SK-N-SH (cell line): ENCODE data around the gene TMEFF1. TPM values are rescaled to one million over a fixed set of nuclear protein-coding genes. Genes with fewer than 3 reads are reported as not detected.

Experiments
- CTCF ChIA-PET: fragments of 300-600, 350-600 bp; formaldehyde crosslinking; extraction: SDS; loops from one replicate; lab custom pipeline; 2021; lab: Yijun Ruan, JAX
- POLR2A ChIA-PET: fragments of 350-600 bp; sonication (Branson Sonifier 250); formaldehyde crosslinking; extraction: SDS; loops from one replicate; lab custom pipeline; 2020; ENCODE audit warnings: antibody characterized with exemption, inconsistent platforms; lab: Yijun Ruan, JAX
- DNase-seq: peaks from one replicate; pipeline ENCODE4 v3.0.0; 2012
- H2AFZ ChIP-seq: fragments of 200-600 bp; sonication (generic); 2 replicates; pipeline ENCODE4 v1.8.1; 2016; ENCODE audit warnings: antibody characterized with exemption, mild to moderate bottlenecking, low read depth
- H3F3A ChIP-seq: fragments of 200-600 bp; sonication (generic); replicated peaks from 2 replicates; pipeline ENCODE3; 2016; ENCODE audit warnings: antibody characterized with exemption, mild to moderate bottlenecking; ENCODE audit not compliant: insufficient read depth
- H3K27ac ChIP-seq, 2 experiments: fragments of 200-500 bp in 1 of 2; fragments of 200-600 bp in 1 of 2; sonication (Bioruptor generic) in 1 of 2; sonication (generic), shearing (Covaris generic) in 1 of 2; 2 replicates each; pipeline versions ENCODE4 v1.5.1 to v1.6.1; 2014 to 2016; ENCODE audit warnings: low read depth in 2 of 2, inconsistent platforms in 1 of 2, low read length in 1 of 2, mild to moderate bottlenecking in 1 of 2, mixed read lengths in 1 of 2
- H3K27me3 ChIP-seq: fragments of 200-600 bp; sonication (generic), shearing (Covaris generic); 2 replicates; pipeline ENCODE4 v1.6.1; 2016; ENCODE audit warnings: mixed run types; ENCODE audit not compliant: insufficient read depth
- H3K36me3 ChIP-seq, 2 experiments: fragments of 200-500 bp in 1 of 2; fragments of 200-600 bp in 1 of 2; sonication (Bioruptor generic) in 1 of 2; sonication (generic) in 1 of 2; replicated peaks in 1 of 2; 2 replicates each; pipeline versions ENCODE3 to v1.5.1; 2014 to 2016; ENCODE audit warnings: low read length in 1 of 2, mild to moderate bottlenecking in 1 of 2; ENCODE audit not compliant: insufficient read depth in 2 of 2, control insufficient read depth in 1 of 2
- H3K4me1 ChIP-seq, 2 experiments: fragments of 200-500 bp in 1 of 2; fragments of 200-600 bp in 1 of 2; sonication (Bioruptor generic) in 1 of 2; sonication (generic), shearing (Covaris generic) in 1 of 2; 2 replicates each; pipeline versions ENCODE4 v1.5.1 to v1.6.1; 2014 to 2016; ENCODE audit warnings: low read depth in 1 of 2, low read length in 1 of 2, mixed run types in 1 of 2; ENCODE audit not compliant: insufficient read depth in 2 of 2, control insufficient read depth in 1 of 2
- H3K4me2 ChIP-seq: fragments of 200-600 bp; sonication (generic), shearing (Covaris generic); 2 replicates; pipeline ENCODE4 v1.6.1; 2017; ENCODE audit warnings: mixed run types
- H3K4me3 ChIP-seq, 2 experiments: fragments of 200-500 bp in 1 of 2; fragments of 200-600 bp in 1 of 2; sonication (Bioruptor generic) in 1 of 2; sonication (generic), shearing (Covaris generic) in 1 of 2; 2 replicates each; pipeline versions ENCODE4 v1.5.1 to v1.8.1; 2014 to 2016; ENCODE audit warnings: low read depth in 2 of 2, inconsistent platforms in 1 of 2, low read length in 1 of 2, mild to moderate bottlenecking in 1 of 2, mixed read lengths in 1 of 2, moderate library complexity in 1 of 2
- H3K79me2 ChIP-seq: fragments of 200-600 bp; sonication (generic); 2 replicates; pipeline ENCODE4 v1.8.1; 2017; ENCODE audit warnings: mild to moderate bottlenecking; ENCODE audit not compliant: insufficient read depth
- H3K9ac ChIP-seq: fragments of 200-600 bp; sonication (generic); 2 replicates; pipeline ENCODE4 v1.6.1; 2017; ENCODE audit warnings: mixed run types
- H3K9me2 ChIP-seq: fragments of 200-600 bp; sonication (generic); 2 replicates; pipeline ENCODE4 v1.6.1; 2017; ENCODE audit warnings: mixed run types
- H3K9me3 ChIP-seq: fragments of 200-600 bp; sonication (generic); 2 replicates; pipeline ENCODE4 v1.6.1; 2017; ENCODE audit warnings: mixed run types, mild to moderate bottlenecking, moderate library complexity
- H4K20me1 ChIP-seq: fragments of 200-600 bp; sonication (generic); 2 replicates; pipeline ENCODE4 v1.6.1; 2017; ENCODE audit warnings: mild to moderate bottlenecking, mixed run types; ENCODE audit not compliant: insufficient read depth
- CHD2 ChIP-seq: fragments of 150-350 bp; IDR thresholded peaks from 2 replicates; pipeline ENCODE4 v1.6.1; 2018; ENCODE audit warnings: low read length; ENCODE audit not compliant: partially characterized antibody
- ELF1 ChIP-seq: IDR thresholded peaks from 2 replicates; pipeline ENCODE4 v1.4.0; 2012
- EP300 ChIP-seq, 2 experiments: IDR thresholded peaks; 2 replicates each; pipeline versions ENCODE4 v1.4.0 to v1.6.1; 2012; ENCODE audit warnings: borderline replicate concordance in 1 of 2, low read depth in 1 of 2, low read length in 1 of 2
- FOSL2 ChIP-seq: IDR thresholded peaks from 2 replicates; pipeline ENCODE4 v1.4.0; 2012; ENCODE audit warnings: low read depth, mild to moderate bottlenecking, moderate library complexity, borderline replicate concordance
- MEF2A ChIP-seq: IDR thresholded peaks from 2 replicates; pipeline ENCODE4 v1.4.0; 2012; ENCODE audit warnings: low read depth, borderline replicate concordance
- NFIC ChIP-seq: IDR thresholded peaks from 2 replicates; pipeline ENCODE4 v1.4.0; 2012; ENCODE audit warnings: borderline replicate concordance
- SIN3A ChIP-seq: IDR thresholded peaks from 2 replicates; pipeline ENCODE4 v1.6.1; 2012; ENCODE audit warnings: low read depth, mild to moderate bottlenecking, low read length, moderate library complexity, borderline replicate concordance
- TEAD4 ChIP-seq: IDR thresholded peaks from 2 replicates; pipeline ENCODE4 v1.4.0; 2012; ENCODE audit warnings: mild to moderate bottlenecking, borderline replicate concordance; ENCODE audit not compliant: insufficient read depth
- WGBS: methylation state at CpG from one replicate; pipeline ENCODE4 v1.1.6; 2017; ENCODE audit warnings: low lambda C conversion rate; 5-methylcytosine and 5-hydroxymethylcytosine counted together
- polyA plus RNA-seq, 3 experiments: library from polyadenylated mRNA; depleted of rRNA; stranded (reverse); fragments of >200 nt; gene quantifications; 2 replicates each; pipeline ENCODE4 v1.2.3, GENCODE V29; 2012
- TF ChIP-seq, protein P1 (sequence below): IDR thresholded peaks from 2 replicates; pipeline ENCODE4 v1.6.1; 2012; ENCODE audit warnings: mild to moderate bottlenecking, low read depth, low read length, moderate library complexity
- TF ChIP-seq, protein P2 (sequence below): fragments of 150-350 bp; IDR thresholded peaks from 2 replicates; pipeline ENCODE4 v1.6.1; 2016; ENCODE audit warnings: mild to moderate bottlenecking, low read depth, low read length
- TF ChIP-seq, protein P3 (sequence below): fragments of 200-600 bp; sonication (generic); IDR thresholded peaks from 2 replicates; pipeline ENCODE4 v1.6.1; 2017; ENCODE audit warnings: antibody characterized with exemption, mild to moderate bottlenecking, moderate library complexity
- TF ChIP-seq, protein P4 (sequence below): IDR thresholded peaks from 2 replicates; pipeline ENCODE4 v1.4.0; 2012; ENCODE audit warnings: low read depth
- TF ChIP-seq, protein P5 (sequence below): IDR thresholded peaks from 2 replicates; pipeline ENCODE4; 2012
- TF ChIP-seq, protein P6 (sequence below): IDR thresholded peaks from 2 replicates; pipeline ENCODE4 v1.4.0; 2012; ENCODE audit warnings: low read depth, borderline replicate concordance

Gene TMEFF1
- polyA plus RNA-seq, 1 of the 3 experiments (the other 2 are of a cell fraction) = 2.5 TPM

DNA sequence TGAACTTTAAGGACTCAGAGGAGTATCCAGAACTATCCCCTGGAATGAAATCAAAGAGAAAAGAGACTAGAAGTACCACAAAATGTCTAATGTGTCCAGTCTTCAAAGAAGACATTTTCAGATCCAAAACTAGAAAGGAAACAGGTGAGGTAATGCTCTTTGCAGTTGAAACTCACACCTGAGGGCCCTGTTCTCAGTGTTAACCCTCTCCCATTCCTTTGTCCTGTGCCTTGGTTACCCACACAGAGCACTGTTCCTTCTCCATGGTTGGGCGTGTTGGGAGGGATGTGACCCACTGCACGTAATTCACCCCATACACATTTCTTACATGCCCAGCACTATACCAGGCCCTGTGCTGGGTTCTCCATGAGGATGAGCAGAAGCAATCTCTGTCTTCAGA is 24.7 kb upstream of the TMEFF1 start (continued):
- TF ChIP-seq, protein P1, sequence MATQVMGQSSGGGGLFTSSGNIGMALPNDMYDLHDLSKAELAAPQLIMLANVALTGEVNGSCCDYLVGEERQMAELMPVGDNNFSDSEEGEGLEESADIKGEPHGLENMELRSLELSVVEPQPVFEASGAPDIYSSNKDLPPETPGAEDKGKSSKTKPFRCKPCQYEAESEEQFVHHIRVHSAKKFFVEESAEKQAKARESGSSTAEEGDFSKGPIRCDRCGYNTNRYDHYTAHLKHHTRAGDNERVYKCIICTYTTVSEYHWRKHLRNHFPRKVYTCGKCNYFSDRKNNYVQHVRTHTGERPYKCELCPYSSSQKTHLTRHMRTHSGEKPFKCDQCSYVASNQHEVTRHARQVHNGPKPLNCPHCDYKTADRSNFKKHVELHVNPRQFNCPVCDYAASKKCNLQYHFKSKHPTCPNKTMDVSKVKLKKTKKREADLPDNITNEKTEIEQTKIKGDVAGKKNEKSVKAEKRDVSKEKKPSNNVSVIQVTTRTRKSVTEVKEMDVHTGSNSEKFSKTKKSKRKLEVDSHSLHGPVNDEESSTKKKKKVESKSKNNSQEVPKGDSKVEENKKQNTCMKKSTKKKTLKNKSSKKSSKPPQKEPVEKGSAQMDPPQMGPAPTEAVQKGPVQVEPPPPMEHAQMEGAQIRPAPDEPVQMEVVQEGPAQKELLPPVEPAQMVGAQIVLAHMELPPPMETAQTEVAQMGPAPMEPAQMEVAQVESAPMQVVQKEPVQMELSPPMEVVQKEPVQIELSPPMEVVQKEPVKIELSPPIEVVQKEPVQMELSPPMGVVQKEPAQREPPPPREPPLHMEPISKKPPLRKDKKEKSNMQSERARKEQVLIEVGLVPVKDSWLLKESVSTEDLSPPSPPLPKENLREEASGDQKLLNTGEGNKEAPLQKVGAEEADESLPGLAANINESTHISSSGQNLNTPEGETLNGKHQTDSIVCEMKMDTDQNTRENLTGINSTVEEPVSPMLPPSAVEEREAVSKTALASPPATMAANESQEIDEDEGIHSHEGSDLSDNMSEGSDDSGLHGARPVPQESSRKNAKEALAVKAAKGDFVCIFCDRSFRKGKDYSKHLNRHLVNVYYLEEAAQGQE = no peak
- TF ChIP-seq ELF1 = no peak
- TF ChIP-seq FOSL2 = no peak
- no peak for TF ChIP-seq NFIC
- TF ChIP-seq TEAD4 = no peak
- TF ChIP-seq, all 33 proteins: peak for 0

DNA sequence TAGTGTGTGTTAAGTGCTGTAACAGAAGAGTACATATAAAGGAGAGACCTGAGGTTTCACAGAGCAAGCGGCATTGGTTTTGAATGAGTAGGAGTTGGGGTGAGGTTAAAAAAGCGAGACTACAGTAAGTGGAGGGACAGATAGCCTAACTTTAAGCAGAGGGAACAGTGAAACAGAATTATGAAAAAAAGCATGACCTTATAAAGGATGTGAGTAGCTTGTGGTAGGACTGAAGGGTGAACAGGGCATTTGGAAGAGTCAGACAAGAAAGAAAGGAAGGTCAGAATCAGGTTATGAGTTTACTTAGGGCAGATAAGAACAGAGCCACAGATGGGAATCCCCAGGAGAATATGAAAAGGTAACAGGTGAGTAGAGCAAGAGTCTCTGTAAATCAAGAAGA is 23.5 kb upstream of the TMEFF1 start:
- Histone ChIP-seq H3K9me2 (no peaks in the 10 kb centered on the region), H3K4me2 (no peak overlapping the region), H3K79me2 (peaks cover 88% of the 10 kb centered on the region), H3K36me3 (peaks cover 51 to 88% of the 10 kb centered on the region in 2 experiments), H2AFZ (no peak overlapping the region), H3K27me3 (no peaks in the 10 kb centered on the region), H3K9me3 (0 out of 2 replicates have a peak, but pooled peaks cover 5% of the 10 kb centered on the region), H4K20me1 (peaks cover 28% of the 10 kb centered on the region), H3K9ac (no peak overlapping the region), H3K4me1 (peaks cover 0 to under 1% of the 10 kb centered on the region in 2 experiments; a peak in 2 of 4 replicates), H3K4me3 (no peak overlapping the region), H3K27ac (no peak overlapping the region), H3F3A (peaks cover 10% of the 10 kb centered on the region)
- DNase-seq = no peak
- CTCF ChIA-PET = interaction anchor here (1.0 to 2.0 kb wide), 2 partner anchors 12 to 23 kb away, joined by 5 to 9 read pairs; partner anchors contain the start of gene TMEFF1
- POLR2A ChIA-PET = no interaction called here
- no peak for TF ChIP-seq ELF1
- TF ChIP-seq, protein P2, sequence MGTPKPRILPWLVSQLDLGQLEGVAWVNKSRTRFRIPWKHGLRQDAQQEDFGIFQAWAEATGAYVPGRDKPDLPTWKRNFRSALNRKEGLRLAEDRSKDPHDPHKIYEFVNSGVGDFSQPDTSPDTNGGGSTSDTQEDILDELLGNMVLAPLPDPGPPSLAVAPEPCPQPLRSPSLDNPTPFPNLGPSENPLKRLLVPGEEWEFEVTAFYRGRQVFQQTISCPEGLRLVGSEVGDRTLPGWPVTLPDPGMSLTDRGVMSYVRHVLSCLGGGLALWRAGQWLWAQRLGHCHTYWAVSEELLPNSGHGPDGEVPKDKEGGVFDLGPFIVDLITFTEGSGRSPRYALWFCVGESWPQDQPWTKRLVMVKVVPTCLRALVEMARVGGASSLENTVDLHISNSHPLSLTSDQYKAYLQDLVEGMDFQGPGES = no peak
- TF ChIP-seq, protein P3, sequence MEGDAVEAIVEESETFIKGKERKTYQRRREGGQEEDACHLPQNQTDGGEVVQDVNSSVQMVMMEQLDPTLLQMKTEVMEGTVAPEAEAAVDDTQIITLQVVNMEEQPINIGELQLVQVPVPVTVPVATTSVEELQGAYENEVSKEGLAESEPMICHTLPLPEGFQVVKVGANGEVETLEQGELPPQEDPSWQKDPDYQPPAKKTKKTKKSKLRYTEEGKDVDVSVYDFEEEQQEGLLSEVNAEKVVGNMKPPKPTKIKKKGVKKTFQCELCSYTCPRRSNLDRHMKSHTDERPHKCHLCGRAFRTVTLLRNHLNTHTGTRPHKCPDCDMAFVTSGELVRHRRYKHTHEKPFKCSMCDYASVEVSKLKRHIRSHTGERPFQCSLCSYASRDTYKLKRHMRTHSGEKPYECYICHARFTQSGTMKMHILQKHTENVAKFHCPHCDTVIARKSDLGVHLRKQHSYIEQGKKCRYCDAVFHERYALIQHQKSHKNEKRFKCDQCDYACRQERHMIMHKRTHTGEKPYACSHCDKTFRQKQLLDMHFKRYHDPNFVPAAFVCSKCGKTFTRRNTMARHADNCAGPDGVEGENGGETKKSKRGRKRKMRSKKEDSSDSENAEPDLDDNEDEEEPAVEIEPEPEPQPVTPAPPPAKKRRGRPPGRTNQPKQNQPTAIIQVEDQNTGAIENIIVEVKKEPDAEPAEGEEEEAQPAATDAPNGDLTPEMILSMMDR = no peak
- no peak for TF ChIP-seq MEF2A
- no peak for TF ChIP-seq CHD2
- TF ChIP-seq TEAD4 = no peak
- TF ChIP-seq, protein P4, sequence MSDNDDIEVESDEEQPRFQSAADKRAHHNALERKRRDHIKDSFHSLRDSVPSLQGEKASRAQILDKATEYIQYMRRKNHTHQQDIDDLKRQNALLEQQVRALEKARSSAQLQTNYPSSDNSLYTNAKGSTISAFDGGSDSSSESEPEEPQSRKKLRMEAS = no peak
- TF ChIP-seq EP300 (IDR thresholded peaks at IDR 0.05; ENCODE audit: borderline replicate concordance in 1 of 2, low read depth in 1 of 2, low read length in 1 of 2) = no peak
- TF ChIP-seq, protein P5, sequence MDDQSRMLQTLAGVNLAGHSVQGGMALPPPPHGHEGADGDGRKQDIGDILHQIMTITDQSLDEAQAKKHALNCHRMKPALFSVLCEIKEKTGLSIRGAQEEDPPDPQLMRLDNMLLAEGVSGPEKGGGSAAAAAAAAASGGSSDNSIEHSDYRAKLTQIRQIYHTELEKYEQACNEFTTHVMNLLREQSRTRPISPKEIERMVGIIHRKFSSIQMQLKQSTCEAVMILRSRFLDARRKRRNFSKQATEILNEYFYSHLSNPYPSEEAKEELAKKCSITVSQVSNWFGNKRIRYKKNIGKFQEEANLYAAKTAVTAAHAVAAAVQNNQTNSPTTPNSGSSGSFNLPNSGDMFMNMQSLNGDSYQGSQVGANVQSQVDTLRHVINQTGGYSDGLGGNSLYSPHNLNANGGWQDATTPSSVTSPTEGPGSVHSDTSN = no peak
- no peak for TF ChIP-seq SIN3A
- TF ChIP-seq, protein P6, sequence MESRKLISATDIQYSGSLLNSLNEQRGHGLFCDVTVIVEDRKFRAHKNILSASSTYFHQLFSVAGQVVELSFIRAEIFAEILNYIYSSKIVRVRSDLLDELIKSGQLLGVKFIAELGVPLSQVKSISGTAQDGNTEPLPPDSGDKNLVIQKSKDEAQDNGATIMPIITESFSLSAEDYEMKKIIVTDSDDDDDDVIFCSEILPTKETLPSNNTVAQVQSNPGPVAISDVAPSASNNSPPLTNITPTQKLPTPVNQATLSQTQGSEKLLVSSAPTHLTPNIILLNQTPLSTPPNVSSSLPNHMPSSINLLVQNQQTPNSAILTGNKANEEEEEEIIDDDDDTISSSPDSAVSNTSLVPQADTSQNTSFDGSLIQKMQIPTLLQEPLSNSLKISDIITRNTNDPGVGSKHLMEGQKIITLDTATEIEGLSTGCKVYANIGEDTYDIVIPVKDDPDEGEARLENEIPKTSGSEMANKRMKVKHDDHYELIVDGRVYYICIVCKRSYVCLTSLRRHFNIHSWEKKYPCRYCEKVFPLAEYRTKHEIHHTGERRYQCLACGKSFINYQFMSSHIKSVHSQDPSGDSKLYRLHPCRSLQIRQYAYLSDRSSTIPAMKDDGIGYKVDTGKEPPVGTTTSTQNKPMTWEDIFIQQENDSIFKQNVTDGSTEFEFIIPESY = no peak
- 95% methylated on average over 2 of the region's 2 CpGs for WGBS
